HG03025 (cell line): ENCODE data around the gene TANK.
"Not testable (repeated sequence)": the region's sequence is repeated elsewhere in the genome, so short reads cannot be mapped to it uniquely, and the experiment has no call there.

Source experiments
- ATAC-seq: cut with Tn5 transposase; IDR thresholded peaks from one replicate; pipeline ENCODE4 v1.9.1; 2021; ENCODE audit warnings: mild to moderate bottlenecking, moderate library complexity; ENCODE audit not compliant: unreplicated experiment, low FRiP score

TANK gene

DNA sequence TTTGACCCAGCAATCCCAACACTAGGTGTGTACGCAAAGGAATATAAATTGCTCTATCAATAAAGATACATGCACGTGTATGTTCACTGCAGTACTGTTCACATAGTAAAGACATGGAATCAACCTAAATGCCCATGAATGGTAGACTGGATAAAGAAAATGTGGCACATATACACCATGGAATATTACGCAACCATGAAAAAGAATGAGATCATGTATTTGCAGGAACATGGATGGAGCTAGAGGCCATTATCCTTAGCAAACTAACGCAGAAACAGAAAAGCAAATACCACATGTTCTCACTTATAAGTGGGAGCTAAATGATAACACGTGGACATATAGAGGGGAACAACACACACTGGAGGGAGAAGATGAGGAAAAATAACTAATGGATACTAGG is 27.8 kb upstream of the TANK start:
- not testable (repeated sequence) for ATAC-seq

DNA sequence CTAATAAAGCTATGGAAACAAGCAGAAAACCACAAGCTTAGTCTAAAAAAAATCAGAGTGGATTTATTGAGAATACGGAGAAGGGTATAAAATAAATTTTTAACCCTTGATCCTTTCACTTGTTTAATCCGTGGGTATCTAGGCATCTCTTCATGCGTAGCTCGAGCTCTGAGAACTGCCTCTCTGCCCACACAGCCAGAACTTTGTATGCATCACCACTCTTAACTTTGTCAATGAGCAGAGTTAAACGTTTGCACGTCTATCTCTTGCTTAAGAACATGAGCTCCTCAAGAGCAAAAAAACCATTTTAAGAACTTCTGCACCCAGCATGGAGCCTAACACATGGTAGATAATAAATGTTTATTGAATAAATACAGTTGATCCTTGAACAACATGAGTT is 26.9 kb upstream of the TANK start:
- no peak for ATAC-seq

DNA sequence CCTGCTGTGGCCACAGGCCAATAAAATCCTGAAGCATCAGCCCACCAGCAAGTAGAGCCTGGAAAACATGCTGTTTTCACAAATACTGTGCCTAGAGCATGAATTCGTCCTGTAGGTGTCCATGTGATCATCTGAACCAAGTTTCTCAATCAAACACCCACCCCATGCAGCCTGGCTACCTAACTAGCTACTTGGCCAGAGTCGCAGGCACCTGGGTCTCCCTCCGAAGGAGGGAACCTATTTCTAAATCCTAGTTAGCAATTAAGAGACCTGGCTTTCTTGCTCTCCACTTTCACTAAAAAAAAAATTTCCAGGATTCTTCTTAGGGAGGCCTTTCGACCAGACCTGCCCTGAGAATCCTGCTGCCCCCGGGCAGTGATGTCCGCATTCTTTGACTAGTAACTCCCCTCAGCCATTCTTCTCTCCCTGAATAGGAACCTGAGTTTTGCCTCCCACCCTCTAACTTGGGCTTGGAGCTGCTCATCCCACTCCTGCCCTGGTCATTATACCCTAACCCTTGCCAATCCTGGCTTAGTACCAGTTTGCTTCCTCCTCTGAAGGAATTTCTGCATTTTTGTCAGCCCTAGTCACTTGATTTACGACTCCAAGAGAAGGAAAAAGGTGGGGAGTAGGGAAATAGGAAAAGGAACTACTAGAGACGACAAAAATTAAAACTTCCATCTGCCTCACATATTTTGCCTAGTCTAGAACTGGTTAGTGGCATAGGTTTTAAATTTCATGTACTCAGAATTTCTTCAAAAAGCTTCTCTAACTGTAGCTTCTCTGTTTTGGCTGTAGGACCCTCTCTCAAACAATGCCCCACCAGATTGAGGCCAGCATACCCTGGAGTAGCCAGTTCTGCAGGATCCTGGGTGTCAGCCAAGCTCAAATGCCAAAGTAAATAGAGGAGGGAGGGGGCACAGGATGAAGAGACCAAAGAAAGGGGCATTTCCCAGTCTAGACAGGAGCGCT is 25.4 kb upstream of the TANK start:
- ATAC-seq, result no peak

DNA sequence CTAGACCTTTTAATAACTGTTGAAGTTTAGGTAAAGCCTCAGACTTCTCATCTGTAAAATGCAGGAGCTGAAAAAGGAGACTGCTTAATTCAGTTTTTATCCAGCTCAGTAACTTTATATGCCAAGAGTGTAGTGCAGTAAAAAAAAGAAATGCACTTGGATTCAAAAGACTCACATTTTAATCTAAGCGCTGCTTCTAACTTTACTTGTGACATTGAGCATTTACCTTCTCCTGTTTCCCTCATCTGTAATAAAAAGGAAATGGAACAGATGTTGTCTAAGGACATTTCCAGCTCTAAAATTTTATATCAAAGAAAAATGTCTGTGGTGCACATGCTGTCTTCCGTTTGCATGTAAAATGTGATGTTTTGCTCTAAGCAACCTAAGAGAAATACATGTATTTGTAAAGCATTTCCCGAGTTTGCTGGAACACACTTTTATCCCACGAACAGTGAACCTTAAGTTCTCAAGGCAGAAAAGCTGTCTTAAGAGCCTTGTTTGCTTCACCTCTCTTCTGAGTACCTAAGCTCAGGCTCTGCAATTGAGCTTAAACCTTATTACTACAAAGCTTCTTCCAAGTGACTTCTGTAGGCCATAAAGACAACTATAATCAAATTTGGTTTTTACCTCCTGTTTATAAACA is 24.2 kb upstream of the TANK start:
- no peak for ATAC-seq

DNA sequence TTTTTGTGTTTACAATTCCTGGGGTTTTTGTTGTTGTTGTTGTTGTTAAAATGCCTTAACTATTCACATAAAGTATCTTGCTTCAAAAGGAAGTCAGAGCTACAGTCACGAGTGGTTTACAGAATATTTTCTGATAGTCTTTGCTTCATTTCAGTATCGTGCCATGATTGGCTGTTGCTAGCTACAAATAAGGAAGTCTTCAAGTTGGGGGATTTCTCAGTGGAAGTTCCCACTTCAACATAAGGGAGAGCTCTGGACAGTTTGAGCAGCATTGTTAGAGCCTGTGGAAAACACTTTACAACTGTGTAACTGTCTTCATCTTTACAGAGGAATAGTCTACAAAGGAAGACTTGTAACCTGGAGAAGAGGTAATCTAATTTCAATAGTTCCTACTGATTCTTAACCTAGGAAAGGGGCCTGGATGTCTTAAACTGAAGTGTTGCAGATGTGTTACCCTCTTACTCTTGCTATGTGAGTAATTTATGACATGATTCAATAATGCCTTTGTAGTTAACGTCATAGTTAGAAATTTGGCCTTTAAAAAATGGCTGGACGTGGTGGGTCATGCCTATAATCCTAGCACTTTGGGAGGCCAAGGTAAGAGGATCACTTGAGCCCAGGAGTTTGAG is 23.4 kb upstream of the TANK start:
- peak; percentile 70 for ATAC-seq

DNA sequence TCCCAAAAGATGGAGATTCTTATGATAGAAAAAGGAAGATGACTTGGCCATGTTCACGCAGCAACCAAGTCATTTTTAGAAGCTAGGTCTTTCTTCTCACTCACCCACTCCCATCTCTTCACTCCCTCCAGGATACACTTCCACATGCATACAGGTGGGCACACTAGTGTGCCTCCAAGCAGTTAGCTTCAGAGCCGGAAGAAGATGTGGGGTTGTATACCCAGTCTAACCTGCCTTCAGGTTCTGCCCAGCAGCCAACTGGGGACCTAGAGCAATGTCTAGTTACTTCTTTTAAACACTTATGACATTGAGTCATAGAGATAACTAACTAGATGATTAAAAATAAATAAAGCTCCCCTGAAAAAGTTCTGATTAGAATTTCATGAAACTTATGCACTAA is 21.8 kb upstream of the TANK start:
- no peak for ATAC-seq

DNA sequence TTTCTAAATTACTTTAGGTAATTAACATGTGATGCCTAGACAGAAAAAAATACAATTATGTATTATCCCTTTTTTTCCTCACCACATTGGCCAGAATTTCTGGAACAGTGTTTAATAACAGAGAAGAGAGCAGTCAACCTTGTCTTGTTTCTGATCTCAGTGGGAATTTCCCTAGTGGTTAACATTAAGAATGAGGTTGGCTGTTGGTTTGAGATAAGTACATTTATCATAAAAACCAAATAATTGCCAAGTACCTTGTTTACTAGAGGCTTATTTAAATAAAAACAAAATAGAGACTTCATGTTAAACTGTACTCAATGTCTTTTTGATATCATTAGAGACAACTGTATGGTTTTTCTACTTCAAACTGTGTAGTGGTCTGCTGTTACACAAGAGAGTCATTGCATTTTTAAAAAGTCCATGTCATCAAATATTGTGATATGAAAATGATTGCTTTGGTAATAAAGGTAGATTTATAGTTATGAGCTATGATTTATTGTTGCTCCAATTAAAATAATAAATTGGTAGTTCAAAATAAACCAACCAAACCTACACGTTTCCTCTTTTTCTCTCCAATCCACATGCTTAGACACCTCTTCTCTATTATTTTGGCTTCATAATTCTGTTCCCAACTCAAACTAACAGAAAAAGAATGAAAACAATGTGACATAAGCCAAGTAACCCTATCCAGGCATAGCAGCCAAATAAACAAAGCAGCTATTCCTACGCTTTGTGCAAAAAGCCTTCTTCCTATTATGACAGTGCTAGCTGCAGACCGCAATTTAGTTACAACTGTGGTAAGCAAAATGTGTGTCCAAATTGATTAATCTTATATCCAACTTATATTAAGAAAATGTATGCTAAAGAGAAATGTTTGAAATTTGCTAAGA is 20.9 kb upstream of the TANK start:
- ATAC-seq, result no peak

DNA sequence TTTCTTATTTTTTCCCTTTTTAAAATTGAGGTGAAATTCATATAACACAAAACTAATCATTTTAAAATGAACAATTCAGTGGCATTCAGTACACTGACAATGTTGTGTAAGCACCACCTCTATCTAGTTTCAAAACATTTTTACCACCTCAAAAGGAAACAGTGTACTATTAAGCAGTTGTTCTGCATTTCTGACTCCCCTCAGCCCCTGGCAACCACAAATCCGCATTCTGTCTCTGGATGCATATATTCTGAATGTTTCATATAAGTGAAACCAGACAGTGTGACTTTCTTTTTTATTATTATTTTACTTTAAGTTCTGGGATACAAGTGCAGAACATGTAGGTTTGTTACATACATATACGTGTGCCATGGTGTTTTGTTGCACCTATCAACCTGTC is 19.2 kb upstream of the TANK start:
- ATAC-seq, result peak; percentile 36

DNA sequence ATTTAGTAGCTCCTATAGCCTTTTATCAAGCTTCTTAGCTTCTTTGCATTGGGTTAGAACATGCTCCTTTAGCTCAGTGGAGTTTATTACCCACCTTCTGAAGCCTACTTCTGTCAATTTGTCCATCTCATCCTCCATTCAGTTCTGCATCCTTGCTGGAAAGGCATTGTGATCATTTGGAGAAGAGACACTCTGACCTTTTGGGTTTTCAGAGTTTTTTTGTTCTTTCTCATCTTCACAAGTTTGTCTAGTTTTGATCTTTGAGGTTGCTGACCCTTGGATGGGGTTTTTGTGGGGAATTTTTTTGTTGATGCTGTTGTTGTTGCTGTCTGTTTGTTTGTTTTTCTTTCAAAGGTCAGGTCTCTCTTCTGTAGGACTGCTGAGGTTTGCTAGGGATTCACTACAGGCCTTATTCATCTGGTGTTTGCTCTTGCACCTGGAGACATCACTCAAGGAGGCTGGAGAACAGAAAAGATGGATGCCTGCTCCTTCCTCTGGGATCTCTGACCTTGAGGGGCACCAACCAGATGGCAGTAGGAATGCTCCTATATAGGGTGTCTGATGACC is 13.9 kb upstream of the TANK start:
- ATAC-seq, result no peak

DNA sequence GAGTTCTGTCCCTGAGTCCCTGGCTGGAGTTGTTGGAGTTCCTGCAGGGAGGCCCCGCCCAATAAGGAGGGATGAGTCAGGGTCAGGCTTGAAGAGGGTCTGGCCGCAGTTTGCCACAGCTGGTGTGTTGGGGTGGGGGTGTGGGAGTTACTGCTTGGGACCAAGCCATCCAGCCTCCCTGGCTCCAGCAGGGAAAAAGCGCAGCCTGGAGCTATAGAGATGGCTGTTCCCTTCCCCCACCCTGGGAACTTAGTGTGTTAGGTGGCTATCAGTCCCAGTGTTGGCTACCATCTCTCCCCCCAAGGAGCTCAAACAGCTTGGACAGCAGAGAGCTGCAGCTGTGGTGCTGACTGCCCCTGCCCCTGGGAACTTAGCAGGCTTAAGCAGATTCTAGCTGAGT is 13.2 kb upstream of the TANK start:
- ATAC-seq, result no peak

DNA sequence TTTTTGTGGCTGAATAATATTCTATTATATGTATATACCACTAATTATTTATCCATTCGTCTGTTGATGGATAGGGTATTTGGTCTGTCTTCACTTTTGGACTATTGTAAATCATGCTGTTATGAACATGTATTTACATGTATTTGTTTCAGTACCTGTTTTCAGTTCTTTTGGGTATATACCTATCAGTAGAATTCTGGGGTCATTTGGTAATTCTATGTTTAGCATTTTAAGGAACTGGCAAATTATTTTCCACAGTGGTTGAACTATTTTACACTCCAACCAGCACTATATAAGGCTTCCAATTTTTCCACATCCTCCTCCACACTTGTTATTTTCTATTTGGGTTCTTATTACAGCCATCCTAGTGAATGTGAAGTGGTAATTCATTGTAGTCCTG is 12.4 kb upstream of the TANK start:
- ATAC-seq, result peak; percentile 59

DNA sequence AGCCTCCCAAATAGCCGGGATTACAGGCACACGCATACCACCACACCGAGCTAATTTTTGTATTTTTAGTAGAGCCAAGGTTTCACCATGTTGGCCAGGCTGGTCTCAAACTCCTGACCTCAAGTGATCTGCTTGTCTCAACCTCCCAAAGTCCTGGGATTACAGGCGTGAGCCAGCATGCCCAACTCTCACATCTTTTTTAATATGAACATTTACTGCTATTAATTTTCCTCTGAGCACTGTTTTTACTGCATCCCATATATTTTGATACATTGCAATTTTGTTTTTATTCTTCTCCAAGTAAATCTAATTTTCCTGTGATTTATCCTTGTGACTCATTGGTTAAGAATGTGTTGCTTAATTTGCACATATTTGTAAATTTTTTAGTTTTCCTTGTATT is 9.5 kb upstream of the TANK start:
- ATAC-seq, result no peak

DNA sequence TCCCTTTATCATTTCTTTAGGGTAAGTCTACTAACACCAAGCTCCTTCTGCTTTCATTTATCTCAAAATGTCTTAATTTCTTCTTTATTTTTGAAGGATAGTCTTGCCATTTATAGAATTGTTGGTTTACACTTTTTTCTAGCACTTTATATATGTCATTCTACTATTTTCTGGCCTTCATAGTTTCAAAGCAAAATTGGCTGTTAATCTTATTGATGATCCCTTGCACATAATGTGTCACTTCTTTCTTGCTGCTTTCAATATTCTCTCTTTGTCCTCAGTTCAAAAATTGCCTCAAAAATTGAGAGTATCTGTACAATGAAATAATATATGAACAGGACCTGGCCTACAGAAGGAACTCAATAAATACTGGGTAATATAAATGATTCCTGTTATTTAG is 7.9 kb upstream of the TANK start:
- ATAC-seq, result no peak

DNA sequence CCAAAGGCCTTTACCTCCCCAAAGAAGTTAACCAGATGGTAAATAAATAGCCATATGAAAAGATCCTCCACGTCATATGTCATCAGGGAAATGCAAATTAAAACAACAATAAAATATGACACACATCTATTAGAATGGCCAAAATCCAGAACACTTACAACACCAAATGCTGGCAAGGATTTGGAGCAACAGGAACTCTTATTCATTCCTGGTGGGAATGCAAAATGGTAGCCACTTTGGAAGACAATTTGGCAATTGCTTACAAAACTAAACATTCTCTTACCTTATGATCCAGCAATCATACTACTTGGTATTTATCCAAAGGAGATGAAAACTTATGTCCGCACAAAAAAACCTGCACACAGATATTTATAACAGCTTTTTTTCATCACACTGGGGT is 1.3 kb upstream of the TANK start:
- ATAC-seq, result no peak

DNA sequence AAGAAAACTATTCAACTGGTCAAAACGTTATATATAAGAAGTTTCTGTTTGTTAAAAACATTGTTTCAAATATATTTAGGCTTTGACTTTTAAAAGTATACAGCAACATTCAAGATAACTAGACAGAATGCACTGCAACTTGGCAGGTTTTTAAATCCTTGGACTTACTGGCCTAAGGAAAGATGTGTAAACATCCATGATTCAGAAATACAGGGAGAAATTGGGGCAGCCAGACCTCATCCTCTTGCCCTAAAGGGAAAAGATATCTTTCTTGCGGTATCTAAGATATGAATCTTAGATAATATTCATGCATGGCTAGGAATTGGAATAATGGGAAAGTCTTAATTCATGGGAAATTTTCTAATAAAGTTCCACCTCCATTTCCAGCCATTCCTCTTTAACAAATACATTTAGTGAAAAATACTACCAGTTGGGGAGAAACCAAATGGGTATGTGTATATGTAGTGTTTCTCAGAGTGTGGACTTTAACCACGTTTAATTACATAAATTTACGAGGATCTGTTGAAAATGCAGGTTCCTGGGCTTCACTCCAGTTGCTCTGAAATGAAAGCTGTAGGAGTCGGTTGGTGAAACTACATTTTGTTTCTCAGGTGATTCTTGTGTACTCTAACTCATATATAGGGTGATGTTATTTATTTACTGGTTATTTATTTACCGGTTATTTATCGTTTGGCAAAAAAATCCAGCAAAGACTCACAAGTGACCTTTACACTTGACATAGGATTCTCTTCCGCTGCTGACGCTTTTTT is 587 bp upstream of the TANK start:
- no peak for ATAC-seq

DNA sequence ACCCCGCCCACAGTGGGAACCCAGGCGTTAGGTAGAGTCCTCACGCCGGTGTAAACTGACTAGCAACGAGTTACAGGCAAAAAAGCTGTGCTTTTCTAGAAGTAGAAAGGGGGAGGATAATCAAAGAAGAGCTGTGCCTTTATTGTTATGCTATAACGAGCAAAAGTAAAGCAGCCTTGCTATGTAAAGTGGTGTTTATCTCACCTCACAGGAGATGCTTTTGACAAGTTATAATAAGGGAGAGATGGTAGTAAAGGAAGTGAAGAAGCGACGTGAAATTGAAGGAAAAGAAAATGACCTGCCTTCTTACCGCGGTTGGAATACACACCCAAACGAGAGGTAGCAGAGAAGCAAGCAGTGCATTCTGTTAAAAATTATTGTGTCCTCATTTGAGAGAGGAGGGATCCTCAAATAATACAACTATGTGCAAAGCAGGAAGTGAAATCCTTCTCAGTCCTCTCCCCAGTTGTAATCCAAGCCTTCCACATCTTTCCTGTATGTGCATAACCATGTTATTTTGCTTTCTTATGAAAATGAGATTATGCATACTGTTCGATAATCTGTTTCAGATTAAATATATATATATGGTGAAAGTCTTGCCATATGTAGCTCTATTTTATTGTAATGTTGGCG is 962 bp downstream of the TANK start:
- peak; percentile 25 for ATAC-seq

DNA sequence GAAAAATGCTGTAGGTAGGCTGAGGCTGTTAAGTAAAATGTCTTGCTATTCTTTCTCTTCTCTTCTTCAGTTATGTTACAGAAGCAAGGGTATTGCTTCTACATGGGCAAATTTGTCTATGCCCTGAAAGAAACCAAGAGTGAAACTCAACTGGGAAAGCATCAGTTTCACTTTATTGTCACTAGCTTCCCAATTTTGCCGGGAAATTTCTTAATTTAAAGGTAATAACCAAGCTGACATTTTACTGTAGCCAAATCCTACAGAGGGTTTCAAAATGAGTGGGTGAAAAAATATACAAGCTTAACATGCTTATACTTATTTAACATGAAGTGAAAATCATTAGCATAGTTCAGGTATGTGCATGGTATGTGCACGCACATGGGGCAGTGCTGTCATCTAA is 3.2 kb downstream of the TANK start:
- no peak for ATAC-seq

DNA sequence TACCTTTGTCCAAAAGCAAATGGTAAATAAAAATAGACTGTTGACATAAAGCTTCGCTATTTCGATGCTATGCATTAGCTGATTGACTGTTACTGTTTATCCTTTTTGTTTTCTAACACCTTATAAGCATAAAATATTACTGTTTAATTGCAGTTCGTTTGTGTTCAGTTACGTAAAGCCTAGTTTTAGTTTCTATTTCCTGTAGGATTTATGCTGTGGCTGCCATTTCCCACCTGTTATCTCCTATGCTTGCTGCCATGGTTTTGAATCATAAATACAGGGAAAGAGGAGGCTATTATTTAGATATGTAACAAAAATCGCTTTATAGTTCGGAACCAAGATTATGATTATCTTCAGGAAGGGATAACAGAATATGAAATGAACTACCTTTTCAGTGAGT is 3.9 kb downstream of the TANK start:
- no peak for ATAC-seq

DNA sequence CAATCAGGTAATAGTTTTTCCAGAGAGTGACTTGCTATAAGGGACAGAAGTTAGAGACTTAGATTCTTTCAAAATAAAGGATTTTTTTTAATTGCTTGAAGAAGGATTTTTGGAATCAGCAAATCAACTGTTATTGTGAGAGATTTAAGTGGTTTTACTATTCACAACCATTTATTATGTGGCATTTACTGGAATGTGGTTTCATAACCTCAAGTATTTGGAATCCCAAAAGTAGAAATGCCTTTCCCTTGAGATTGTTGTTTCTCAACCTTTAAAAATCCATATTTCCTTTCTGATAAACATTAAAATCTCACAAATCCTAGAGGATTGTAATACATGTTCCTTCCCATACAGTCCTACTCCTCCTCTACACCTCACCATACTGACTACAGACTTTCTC is 5.0 kb downstream of the TANK start:
- peak; percentile 1 for ATAC-seq
